HG02588 (cell line): Measurements from ENCODE around the gene ITGBL1.
A peak's percentile ranks its signal among the peaks of the same experiment; 100 is the strongest.

Experiments
- ATAC-seq: cut with Tn5 transposase; IDR thresholded peaks from one replicate; pipeline ENCODE4 v1.9.1; 2021; ENCODE audit warnings: mild to moderate bottlenecking, moderate library complexity; ENCODE audit not compliant: unreplicated experiment

Gene ITGBL1, protein sequence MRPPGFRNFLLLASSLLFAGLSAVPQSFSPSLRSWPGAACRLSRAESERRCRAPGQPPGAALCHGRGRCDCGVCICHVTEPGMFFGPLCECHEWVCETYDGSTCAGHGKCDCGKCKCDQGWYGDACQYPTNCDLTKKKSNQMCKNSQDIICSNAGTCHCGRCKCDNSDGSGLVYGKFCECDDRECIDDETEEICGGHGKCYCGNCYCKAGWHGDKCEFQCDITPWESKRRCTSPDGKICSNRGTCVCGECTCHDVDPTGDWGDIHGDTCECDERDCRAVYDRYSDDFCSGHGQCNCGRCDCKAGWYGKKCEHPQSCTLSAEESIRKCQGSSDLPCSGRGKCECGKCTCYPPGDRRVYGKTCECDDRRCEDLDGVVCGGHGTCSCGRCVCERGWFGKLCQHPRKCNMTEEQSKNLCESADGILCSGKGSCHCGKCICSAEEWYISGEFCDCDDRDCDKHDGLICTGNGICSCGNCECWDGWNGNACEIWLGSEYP

GRCh38 chr13:101452519-101453485, at the start of gene ITGBL1:
Gene ITGBL1, plus strand, starts transcription at chr13:101452675. Its CDS starts 159 bp downstream, at chr13:101452834.
- ATAC-seq = peak; percentile 72

DNA sequence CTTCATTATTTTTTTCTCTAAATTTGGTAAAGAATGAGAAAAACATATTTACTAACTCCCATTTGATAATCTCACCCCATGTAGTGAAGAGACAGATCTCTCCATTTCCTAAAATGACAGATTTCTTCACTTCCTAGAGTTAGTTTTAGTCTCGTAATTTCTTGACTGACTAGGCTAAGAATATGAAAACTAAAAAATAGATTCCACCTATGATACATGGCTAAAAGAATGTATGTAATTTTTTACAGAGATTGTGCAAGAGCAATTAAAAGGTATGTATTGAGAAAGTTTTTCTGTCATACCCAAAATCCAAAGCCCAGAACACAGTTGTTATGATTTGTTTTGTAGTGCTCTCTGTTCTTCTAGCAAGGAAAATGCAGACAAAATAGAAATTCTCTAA, 45.7 kb upstream of the ITGBL1 start:
- ATAC-seq = no peak

DNA sequence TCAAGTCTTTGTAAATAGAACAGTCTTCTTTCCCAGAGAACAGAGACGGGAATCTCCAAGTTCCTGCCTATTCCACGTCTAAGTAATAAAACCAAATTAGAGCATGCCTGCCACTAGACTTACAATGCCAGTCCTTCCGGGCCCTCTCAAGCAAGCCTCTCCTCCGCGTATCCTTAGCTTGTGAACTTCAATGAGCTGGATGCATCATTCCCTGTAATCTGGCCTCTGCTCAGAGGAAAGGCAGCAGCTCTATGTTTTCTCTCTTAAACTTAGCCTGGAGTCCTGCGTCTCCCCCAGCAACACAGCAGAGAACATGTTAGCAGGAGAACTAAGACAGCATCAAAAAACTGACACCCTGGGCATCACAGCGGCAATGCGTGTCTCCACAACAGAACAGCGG, 44.3 kb upstream of the ITGBL1 start:
- no peak for ATAC-seq

DNA sequence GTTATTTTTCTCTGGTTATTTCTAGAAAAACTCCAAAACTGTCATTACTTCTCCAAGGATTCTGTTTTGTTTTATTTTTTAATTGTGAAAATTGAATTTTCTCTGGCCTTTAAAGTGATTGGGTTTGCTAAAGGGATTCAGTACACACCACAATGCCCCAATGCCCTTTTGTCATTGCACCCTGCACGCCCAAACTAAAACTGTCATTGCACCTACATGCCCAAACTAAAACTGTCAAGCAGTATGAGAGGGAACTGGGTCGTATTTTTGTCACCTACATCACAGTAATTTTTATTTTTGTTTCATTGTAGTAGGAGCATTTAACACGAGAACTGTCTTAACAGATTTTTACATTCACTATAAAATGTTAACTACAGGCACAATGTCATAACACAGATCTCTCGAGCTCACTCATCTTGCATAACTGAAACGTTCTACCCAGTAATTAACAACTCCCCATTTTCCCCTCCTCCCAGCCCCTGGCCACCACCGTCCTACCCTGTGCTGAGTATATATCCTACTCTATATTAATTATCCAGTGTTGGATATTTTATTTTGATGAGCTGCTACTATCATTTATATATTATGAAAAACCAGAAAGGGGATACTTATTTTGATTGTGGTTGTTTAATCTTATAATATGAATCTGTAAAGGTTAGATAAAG, 43.4 kb upstream of the ITGBL1 start:
- no peak for ATAC-seq

- ATAC-seq = no peak
These were observed 40.4 kb upstream of the ITGBL1 start for GRCh38 chr13:101412076-101412475.

DNA sequence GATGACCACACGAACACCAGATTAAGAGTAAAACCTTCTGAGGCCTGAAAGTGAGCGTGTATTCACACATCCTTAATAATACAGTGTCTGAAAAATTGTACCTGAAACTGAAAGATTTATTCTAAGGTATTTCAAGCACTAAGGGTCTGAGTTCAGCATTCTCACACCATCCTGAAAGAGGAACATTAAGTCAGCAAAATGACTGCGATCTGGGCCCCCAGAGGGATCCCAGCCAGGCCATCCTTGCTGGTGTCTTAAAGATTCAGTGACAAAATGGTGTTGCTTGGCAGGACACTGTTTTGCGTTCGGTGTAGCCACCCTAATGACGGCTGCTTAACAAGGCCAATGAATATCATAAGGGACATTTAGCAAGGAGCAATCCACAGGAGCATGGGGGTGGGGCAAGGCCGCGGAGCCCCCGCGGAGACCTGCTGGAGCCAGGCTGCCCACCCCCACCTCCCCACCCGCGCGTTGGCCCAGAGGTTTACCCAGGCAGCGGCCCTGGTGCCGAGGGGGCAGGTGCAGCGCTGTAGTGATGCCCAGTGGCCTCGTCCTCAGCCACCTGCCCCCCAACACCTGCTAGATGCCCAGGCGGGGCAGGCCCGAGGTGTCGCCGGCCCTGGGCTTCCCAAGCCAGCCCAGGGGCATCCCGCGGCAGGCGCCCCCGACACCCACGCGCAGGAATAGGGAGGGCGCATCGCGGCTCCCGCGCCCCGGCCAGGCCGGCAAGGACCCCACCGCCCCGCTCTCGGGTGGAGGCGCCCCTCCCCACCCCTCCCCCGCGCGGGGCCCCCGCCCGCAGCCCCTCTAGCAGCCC, 36.9 kb upstream of the ITGBL1 start:
- ATAC-seq = no peak

DNA sequence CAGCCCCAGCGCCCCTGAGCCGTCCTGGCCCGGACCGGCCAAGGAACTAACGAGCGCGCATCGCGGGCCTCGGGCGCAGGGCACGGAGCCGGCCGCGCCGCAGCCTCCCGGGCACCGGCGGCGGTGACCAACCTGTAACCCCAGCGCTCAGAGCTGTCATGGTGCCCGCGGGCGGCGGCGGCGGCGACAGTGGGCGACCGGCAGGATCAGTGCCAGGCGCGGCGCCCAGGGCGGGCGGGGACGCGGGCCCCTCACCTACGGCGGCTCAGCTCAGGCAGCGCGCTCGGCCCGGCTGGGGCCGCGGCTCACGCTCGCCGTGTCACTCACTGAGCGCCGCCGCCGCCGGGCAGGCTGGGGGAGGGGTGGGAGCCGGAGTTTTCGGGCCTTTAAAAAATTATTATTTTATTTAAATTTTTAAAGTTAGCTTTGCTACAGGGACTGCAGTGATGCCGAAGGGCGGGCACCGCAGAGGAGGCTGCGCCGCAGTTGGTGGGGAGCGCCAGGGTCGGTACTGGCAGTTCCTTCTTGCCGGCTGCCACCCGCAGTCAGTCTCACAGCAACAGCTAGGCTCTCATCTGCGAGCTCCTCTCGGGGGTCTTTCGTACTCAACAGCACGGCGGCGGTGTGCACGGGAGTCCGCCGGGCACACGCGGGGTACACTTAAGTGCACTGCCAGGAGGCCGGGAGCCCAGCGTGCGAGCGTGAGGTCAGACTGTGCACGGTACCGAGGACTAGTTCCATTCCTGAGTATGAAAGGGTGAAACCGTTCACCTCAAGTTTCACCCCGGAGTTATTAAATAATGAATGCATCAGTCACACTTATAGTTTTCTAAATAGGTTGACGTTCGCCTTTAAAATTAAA, 36.1 kb upstream of the ITGBL1 start, which contains the start of gene NALCN:
NALCN (minus strand) TSS at position 328 of the 862 bp plus-strand sequence. CDS start 17,382 bp downstream, outside the sequence.
- ATAC-seq = no peak

GRCh38 chr13:101417043-101417406, 35.5 kb upstream of the ITGBL1 start:
- ATAC-seq = no peak

DNA sequence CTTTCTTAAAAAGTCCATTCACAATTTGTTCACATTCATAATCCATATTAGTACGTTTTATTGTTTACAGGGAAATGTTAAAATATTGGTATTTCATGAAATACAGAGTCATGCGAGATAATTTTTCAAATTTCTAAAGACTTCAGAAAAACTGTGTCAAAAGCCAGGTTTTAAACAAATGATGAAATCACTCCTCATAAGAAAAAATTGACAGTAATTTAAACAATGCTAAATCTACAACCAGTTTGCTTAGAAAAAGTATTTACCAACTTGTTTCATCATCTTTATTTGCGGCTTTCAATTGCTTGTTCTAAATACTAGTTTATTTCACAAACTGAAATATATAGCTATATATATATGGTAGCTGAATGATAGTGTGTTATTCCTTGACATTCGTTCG, 35.0 kb upstream of the ITGBL1 start:
- ATAC-seq = no peak

- no peak for ATAC-seq
These were observed 28.6 kb upstream of the ITGBL1 start for GRCh38 chr13:101423872-101424271.

DNA sequence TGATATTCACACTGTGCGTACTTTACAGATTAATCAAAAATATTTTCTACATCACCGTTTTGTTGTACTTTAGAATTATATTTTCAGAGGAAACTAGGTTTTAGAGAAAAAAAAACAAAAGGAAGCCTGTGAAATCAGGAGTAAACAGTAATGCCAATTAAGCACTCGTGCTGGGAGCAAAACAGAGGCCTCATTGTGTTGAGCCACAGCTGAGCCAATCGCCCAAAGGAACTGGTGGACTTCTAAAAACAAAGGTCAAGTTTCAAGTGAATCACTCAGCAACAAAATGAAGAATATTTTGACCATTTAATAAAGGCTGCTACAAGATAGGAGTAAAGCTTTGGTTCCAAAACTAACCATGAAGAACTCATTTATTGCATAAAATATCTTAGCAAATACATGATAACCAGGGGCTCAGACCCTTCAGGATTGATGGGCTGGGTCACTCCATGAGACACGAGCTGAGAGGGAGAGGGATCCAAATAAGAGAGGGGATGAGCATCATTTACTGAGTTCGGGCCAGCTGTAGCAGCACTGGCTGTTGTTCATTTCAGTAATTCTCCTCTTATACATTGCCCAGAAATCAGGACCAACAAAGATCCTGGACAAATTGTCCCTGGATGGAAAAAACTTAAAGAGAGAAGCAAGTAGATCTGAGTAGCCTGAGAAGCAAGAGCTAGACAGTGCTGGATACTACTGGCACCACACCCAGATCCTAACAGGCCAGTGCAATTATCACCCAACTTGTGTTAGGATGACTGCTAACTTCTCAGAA, 27.9 kb upstream of the ITGBL1 start:
- ATAC-seq = no peak

DNA sequence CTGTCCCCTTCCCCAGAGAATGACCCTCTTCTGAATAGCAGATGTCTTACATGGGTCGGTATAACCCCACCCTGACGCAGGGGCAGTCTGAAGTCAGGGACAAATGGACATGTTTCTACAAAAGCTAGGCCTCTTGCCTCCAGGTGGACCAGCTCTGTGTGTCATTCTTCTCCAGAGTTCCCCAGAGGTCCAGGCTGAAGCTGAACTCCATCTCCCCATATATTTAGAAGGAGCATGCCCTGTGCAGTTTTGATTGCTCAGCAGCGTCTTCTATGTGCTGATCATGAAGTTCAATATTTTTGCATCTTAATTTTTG, 27.4 kb upstream of the ITGBL1 start:
- no peak for ATAC-seq

GRCh38 chr13:101425623-101426022, 26.9 kb upstream of the ITGBL1 start:
- ATAC-seq = no peak

- ATAC-seq = no peak
These were observed 22.7 kb upstream of the ITGBL1 start for GRCh38 chr13:101429733-101430132.

- no peak for ATAC-seq
These were observed 18.6 kb upstream of the ITGBL1 start for GRCh38 chr13:101433895-101434294.

DNA sequence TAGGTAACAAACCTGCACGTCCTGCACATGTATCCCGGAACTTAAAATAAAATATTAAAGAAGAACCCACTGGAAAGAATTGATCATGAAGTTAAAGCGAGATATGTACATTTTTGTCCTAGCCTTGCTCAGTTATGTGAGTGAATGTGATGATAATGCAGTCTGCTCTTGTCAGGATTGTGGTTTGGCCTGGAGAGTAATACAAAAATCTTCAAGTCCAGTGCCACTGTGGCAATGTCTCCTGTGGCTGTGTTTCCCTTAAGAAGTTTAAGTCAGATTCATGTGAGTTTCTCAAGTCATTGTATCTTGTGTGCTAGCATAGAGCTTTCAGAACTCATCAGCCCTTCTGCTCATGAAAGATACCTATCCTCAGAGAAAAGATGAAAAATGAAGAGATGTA, 18.0 kb upstream of the ITGBL1 start:
- no peak for ATAC-seq

DNA sequence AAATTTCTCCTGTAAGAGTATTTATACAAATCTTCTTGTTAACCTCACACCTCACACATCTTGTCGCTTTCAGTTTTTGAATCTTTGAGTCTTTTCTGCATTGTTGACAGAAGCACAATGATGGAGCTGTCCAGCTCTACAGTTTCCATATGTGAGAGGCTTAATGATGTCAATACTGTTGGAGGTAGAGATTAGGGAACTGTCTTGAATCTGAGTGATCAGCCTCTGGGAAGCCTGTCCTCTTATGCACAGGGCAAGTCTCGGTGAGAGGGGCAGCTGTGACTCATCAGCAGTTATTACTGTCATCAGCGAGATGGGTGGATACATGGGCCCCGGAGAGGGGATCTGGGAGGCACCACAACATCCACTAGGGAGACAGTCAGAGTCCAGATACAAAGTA, 4.6 kb upstream of the ITGBL1 start:
- no peak for ATAC-seq
